Measurements from ENCODE around the gene GAGE10.

The GAGE10 gene

DNA sequence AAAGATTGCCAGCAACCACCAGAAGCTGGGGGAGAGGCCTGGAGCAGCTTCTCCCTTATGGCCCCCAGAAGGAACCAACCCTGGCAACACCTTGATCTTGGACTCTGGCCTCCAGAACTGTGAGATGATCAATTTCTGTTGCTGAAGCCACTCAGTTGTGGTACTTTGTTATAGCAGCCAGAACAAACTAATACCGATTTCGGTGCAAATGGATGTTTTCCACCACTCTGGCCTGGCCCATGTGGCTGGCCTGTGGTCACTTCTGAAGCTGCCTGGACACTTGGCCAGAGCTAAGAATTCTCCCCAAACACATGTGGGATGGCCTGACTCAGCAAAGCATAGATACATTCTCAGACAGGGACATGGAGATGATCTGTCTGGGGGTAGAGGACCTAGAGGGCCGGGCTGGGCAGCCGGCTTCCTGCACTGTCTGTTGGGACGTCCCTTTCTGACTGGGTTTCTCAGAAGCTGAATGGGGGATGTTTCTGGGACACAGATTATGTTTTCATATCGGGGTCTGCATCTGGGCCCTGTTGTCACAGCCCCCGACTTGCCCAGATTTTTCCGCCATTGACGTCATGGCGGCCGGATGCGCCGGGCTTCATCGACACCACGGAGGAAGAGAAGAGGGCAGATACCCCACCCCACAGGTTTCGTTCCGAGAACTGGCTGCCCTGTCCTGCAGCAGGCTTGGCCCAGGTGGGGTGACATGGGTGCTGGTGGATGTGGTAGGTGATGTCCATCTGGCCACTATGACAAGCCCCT lies 43.0 kb upstream of the GAGE10 start:
- no peak overlapping the region for H3K27ac ChIP-seq
- TF ChIP-seq, protein P1, sequence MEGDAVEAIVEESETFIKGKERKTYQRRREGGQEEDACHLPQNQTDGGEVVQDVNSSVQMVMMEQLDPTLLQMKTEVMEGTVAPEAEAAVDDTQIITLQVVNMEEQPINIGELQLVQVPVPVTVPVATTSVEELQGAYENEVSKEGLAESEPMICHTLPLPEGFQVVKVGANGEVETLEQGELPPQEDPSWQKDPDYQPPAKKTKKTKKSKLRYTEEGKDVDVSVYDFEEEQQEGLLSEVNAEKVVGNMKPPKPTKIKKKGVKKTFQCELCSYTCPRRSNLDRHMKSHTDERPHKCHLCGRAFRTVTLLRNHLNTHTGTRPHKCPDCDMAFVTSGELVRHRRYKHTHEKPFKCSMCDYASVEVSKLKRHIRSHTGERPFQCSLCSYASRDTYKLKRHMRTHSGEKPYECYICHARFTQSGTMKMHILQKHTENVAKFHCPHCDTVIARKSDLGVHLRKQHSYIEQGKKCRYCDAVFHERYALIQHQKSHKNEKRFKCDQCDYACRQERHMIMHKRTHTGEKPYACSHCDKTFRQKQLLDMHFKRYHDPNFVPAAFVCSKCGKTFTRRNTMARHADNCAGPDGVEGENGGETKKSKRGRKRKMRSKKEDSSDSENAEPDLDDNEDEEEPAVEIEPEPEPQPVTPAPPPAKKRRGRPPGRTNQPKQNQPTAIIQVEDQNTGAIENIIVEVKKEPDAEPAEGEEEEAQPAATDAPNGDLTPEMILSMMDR (conservative IDR thresholded peaks at IDR 0.05) = no peak

- H3K27ac ChIP-seq = no peak overlapping the region
- TF ChIP-seq, protein P1 (conservative IDR thresholded peaks at IDR 0.05) = no peak
Measured at GRCh38 chrX:49262603-49263002, 40.8 kb upstream of the GAGE10 start.

GRCh38 chrX:49263631-49264030 lies 39.8 kb upstream of the GAGE10 start:
- TF ChIP-seq, protein P1 (conservative IDR thresholded peaks at IDR 0.05) = no peak
- no peak overlapping the region for H3K27ac ChIP-seq

DNA sequence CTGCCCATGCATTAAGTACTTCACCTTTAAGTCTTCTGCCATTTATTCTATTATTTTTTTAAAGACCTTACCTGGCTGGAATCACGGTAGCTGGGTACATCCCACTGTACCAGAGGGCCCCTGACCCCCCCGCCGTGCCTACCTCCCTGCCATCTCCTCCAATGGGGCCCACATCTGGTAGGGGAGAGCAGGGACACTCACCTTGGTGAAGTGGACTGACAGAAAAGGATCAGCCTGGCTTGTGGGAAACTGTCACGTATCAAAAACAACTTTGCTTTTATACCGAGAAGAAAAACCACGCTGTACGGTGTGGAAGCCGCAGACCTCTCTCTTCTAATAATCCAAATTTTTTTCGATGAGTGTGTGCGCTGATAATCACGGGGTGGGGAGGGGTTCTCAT lies 39.0 kb upstream of the GAGE10 start, which contains the start of gene FOXP3:
FOXP3 (minus strand) TSS at position 251 of the 400 bp plus-strand sequence. CDS start 6,205 bp downstream, outside the sequence.
- H3K27ac ChIP-seq = no peak within 1 kb of the TSS
- TF ChIP-seq, protein P1 (conservative IDR thresholded peaks at IDR 0.05) = no peak

DNA sequence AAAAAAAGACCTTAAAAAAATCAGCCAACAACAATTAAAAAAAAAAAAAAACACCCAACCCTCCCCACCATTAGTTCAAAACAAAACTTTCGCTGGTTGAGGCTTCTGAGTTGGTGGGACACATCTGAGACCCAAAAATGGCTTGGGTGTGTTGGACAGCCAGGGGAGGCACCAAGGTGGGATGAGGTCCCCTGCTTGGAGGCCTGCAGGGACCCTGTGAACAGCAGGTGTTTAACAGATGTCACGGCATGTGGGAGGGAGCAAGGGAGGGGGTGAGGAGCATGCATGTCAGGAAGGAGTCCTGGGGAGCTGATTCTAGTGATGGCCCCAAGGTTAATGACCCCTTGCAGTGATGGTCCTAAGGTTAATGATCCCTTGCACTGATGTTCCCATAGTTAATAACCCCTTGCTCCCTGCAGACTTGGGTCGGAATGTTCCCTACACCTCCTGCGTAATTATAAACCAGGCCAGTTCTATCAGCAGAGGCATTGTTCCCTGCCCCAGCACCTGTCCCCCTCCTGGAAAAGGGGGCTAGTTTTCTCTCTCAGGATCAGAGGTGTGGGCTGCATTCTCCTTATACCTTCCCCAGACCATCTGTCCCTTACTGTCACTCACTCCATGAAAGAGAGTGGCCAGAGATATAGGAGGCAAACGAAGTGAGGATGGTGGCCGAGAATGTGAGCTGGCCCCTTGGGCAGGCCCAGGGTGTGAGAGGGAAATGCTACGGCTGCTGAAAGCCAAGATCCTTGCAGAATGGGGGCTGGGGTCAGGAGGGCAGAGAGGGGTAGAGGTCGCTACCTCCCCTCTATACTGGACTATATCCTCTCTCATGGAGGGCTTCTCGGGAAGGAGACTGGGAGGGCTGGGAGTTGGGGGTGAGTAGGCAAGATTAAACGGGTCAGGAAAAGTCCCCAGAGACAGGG lies 36.7 kb upstream of the GAGE10 start:
- H3K27ac ChIP-seq = no peak overlapping the region
- TF ChIP-seq, protein P1 (conservative IDR thresholded peaks at IDR 0.05) = no peak

- H3K27ac ChIP-seq = peak overlapping the region; percentile 73
- TF ChIP-seq, protein P1 (conservative IDR thresholded peaks at IDR 0.05) = no peak
Measured at GRCh38 chrX:49268702-49269009, 34.8 kb upstream of the GAGE10 start.

GRCh38 chrX:49269010-49269766 lies 34.3 kb upstream of the GAGE10 start:
- peak overlapping the region; percentile 73 for H3K27ac ChIP-seq
- TF ChIP-seq, protein P1 (conservative IDR thresholded peaks at IDR 0.05) = no peak
